DOHH2 (cell line): Measurements from ENCODE around the gene P2RY1.

Experiments used
- H3F3A ChIP-seq: fragments of 200-600 bp; sonication (generic), shearing (Covaris generic); 2 replicates; pipeline ENCODE4 v1.6.0; 2016; ENCODE audit warnings: antibody characterized with exemption, mild to moderate bottlenecking; ENCODE audit not compliant: control insufficient read depth, insufficient read depth
- H3K27ac ChIP-seq: fragments of 200-600 bp; sonication (generic); 2 replicates; pipeline ENCODE4 v1.5.1; 2014; ENCODE audit warnings: low read depth, mild to moderate bottlenecking, low read length, moderate library complexity
- H3K27me3 ChIP-seq: fragments of 200-600 bp; sonication (generic); 2 replicates; pipeline ENCODE4 v1.6.1; 2014; ENCODE audit warnings: mild to moderate bottlenecking, low read length, mixed read lengths; ENCODE audit not compliant: control insufficient read depth
- H3K36me3 ChIP-seq: fragments of 200-600 bp; sonication (generic); 2 replicates; pipeline ENCODE4 v1.6.1; 2014; ENCODE audit warnings: mild to moderate bottlenecking, low read length, moderate library complexity, mixed read lengths; ENCODE audit not compliant: control insufficient read depth
- H3K4me1 ChIP-seq: fragments of 200-600 bp; sonication (generic); 2 replicates; pipeline ENCODE4 v1.6.1; 2014; ENCODE audit warnings: mild to moderate bottlenecking, low read length, mixed read lengths; ENCODE audit not compliant: control insufficient read depth
- H3K4me2 ChIP-seq: fragments of 200-600 bp; sonication (generic); 2 replicates; pipeline ENCODE4 v1.6.0; 2014; ENCODE audit warnings: mild to moderate bottlenecking, low read length, moderate library complexity
- H3K4me3 ChIP-seq: fragments of 200-600 bp; sonication (generic); 2 replicates; pipeline ENCODE4 v1.5.1; 2014; ENCODE audit warnings: mild to moderate bottlenecking, low read length, mixed read lengths
- H3K79me2 ChIP-seq: fragments of 200-600 bp; sonication (generic); 2 replicates; pipeline ENCODE4 v1.6.1; 2014; ENCODE audit warnings: mild to moderate bottlenecking, low read length, mixed read lengths; ENCODE audit not compliant: control insufficient read depth
- H3K9me2 ChIP-seq: fragments of 200-600 bp; sonication (generic); replicated peaks from 2 replicates; pipeline ENCODE4 v1.6.1; 2014; ENCODE audit warnings: mild to moderate bottlenecking, low read length, mixed read lengths; ENCODE audit not compliant: control insufficient read depth
- H3K9me3 ChIP-seq: fragments of 200-600 bp; sonication (generic); 2 replicates; pipeline ENCODE4 v1.6.1; 2014; ENCODE audit warnings: antibody characterized with exemption, low read length, mixed read lengths; ENCODE audit not compliant: control insufficient read depth, insufficient read depth
- H4K20me1 ChIP-seq: fragments of 200-600 bp; sonication (generic); 2 replicates; pipeline ENCODE4 v1.6.0; 2014; ENCODE audit warnings: low read depth, mild to moderate bottlenecking, antibody characterized with exemption, low read length, moderate library complexity; ENCODE audit not compliant: control insufficient read depth, insufficient read depth
- EZH2phosphoT487 ChIP-seq: fragments of 200-600 bp; sonication (generic); IDR thresholded peaks from 2 replicates; pipeline ENCODE4 v1.6.1; 2017; ENCODE audit warnings: borderline replicate concordance, mild to moderate bottlenecking, antibody characterized with exemption, low read length, moderate library complexity, mixed read lengths
- TF ChIP-seq, protein P1 (sequence below): fragments of 200-600 bp; sonication (generic); IDR thresholded peaks from one replicate; pipeline ENCODE4 v1.5.1; 2014; ENCODE audit warnings: antibody characterized with exemption, mild to moderate bottlenecking, low read depth, low read length; ENCODE audit not compliant: poor library complexity, severe bottlenecking

Gene P2RY1

DNA sequence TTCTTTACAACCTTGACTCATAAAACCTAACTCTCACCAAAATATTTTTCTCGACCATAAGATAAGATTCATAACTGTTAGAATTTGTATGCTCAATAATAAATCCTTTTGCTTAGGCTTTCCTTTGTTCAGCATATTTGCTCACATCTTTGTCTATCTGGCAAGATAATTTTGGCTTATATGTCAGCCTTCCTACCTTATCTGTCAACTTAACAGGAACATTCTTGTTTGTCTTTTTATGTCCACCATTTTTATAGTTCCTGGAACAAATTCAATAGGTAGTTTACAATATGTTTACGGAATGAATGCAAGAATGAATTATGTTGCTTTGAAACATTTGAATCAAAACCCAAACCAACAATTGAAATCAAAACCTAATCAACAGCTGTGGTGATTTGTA lies 41.0 kb upstream of the P2RY1 start:
- no peaks in the 10 kb centered on the region for H3K9me3 ChIP-seq
- TF ChIP-seq, protein P1, sequence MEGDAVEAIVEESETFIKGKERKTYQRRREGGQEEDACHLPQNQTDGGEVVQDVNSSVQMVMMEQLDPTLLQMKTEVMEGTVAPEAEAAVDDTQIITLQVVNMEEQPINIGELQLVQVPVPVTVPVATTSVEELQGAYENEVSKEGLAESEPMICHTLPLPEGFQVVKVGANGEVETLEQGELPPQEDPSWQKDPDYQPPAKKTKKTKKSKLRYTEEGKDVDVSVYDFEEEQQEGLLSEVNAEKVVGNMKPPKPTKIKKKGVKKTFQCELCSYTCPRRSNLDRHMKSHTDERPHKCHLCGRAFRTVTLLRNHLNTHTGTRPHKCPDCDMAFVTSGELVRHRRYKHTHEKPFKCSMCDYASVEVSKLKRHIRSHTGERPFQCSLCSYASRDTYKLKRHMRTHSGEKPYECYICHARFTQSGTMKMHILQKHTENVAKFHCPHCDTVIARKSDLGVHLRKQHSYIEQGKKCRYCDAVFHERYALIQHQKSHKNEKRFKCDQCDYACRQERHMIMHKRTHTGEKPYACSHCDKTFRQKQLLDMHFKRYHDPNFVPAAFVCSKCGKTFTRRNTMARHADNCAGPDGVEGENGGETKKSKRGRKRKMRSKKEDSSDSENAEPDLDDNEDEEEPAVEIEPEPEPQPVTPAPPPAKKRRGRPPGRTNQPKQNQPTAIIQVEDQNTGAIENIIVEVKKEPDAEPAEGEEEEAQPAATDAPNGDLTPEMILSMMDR: no peak
- no peak for TF ChIP-seq EZH2phosphoT487
- H3K27ac ChIP-seq: no peak overlapping the region

GRCh38 chr3:152797751-152798432 lies 37.0 kb upstream of the P2RY1 start:
- no peaks in the 10 kb centered on the region for H4K20me1 ChIP-seq
- H3K4me1 ChIP-seq: no peaks in the 10 kb centered on the region
- H3K9me2 ChIP-seq: no peaks in the 10 kb centered on the region
- H3F3A ChIP-seq: no peaks in the 10 kb centered on the region
- H3K27ac ChIP-seq: no peak overlapping the region
- no peaks in the 10 kb centered on the region for H3K36me3 ChIP-seq
- TF ChIP-seq EZH2phosphoT487: no peak
- TF ChIP-seq, protein P1: no peak
- H3K4me3 ChIP-seq: no peak overlapping the region
- no peak overlapping the region for H3K4me2 ChIP-seq
- no peaks in the 10 kb centered on the region for H3K9me3 ChIP-seq
- no peaks in the 10 kb centered on the region for H3K79me2 ChIP-seq
- H3K27me3 ChIP-seq: no peaks in the 10 kb centered on the region

More for the DNA sequence above, 41.0 kb upstream of the P2RY1 start:
- no peaks in the 10 kb centered on the region for H3K9me2 ChIP-seq
- H4K20me1 ChIP-seq: no peaks in the 10 kb centered on the region
- H3K4me3 ChIP-seq: no peak overlapping the region
- H3K4me2 ChIP-seq: no peak overlapping the region
- no peaks in the 10 kb centered on the region for H3K27me3 ChIP-seq
- no peaks in the 10 kb centered on the region for H3K79me2 ChIP-seq
- no peaks in the 10 kb centered on the region for H3K36me3 ChIP-seq
- H3K4me1 ChIP-seq: no peaks in the 10 kb centered on the region
- no peaks in the 10 kb centered on the region for H3F3A ChIP-seq

- no peak overlapping the region for H3K4me2 ChIP-seq
- H3K79me2 ChIP-seq: no peaks in the 10 kb centered on the region
- TF ChIP-seq, protein P1: no peak
- no peak for TF ChIP-seq EZH2phosphoT487
- H3K4me3 ChIP-seq: no peak overlapping the region
- no peaks in the 10 kb centered on the region for H3K27me3 ChIP-seq
- no peaks in the 10 kb centered on the region for H3K36me3 ChIP-seq
- no peaks in the 10 kb centered on the region for H3K4me1 ChIP-seq
- no peaks in the 10 kb centered on the region for H3F3A ChIP-seq
- H4K20me1 ChIP-seq: no peaks in the 10 kb centered on the region
- no peaks in the 10 kb centered on the region for H3K9me3 ChIP-seq
- no peaks in the 10 kb centered on the region for H3K9me2 ChIP-seq
- no peak overlapping the region for H3K27ac ChIP-seq
These were observed 22.8 kb upstream of the P2RY1 start for GRCh38 chr3:152811974-152812760.
